ENCODE data around the gene NEGR1. TPM values are rescaled to one million over a fixed set of nuclear protein-coding genes. Genes with fewer than 3 reads are reported as not detected.

The NEGR1 gene
- total RNA-seq, 1 experiment from 2014 or later, result 0.05 TPM

DNA sequence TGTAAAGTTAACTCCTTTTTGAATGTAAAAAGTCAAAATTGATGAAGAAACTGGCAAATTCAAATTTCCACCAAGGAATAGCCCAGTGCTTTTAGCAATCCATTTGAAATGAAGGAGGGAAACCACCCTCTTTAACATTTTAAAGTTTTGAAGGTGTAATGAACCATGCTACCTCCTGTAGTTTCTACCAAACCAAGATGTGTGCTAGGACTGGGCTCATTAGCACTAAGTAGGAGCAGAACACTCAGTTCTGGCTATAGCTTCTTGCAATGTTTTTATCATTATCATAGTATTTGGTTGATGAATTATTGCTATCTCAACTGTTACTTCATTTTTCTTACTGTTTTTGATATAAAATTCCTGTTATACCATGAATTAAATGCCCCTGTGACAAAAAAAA is 882.3 kb downstream of the NEGR1 start:
- H3K4me3 ChIP-seq (replicated peaks in 1 of 2; ENCODE audit: low read depth in 1 of 2, low read length in 2 of 2), result no peak overlapping the region
- CTCF ChIA-PET, result no interaction called here

DNA sequence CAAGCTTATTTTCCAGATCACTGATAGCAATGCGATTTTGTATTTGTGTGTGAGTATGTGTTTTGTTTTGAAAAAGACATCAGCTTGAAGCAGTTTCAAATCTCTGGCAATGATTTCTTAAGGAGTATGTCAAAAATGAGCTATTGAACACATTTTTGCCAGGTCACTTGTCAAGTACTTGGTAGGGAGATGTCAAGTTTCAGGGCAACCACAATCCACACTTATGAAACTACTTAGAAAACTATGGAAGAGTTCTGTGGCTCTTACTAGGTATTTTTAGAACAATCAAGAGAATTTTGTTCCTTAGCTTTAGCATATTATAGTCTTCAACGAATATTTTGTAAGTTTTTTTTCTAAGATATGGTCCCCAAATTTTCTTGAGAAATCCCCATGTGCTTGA is 882.7 kb downstream of the NEGR1 start:
- Histone ChIP-seq H3K79me2 (ENCODE audit: insufficient read depth, low read length) (no peaks in the 10 kb centered on the region), H4K20me1 (ENCODE audit: insufficient read depth) (no peaks in the 10 kb centered on the region; the same call in 1 of the 2 replicates), H3K4me3 (replicated peaks in 1 of 2; ENCODE audit: low read depth in 1 of 2, low read length in 2 of 2) (no peak overlapping the region), H3K4me2 (ENCODE audit: low read length) (no peak overlapping the region), H2AFZ (ENCODE audit: low read depth, low read length, poor library complexity, severe bottlenecking) (no peak overlapping the region), H3K9me2 (ENCODE audit: insufficient read depth) (no peaks in the 10 kb centered on the region), H3K4me1 (ENCODE audit: control insufficient read depth in 1 of 2, insufficient read depth in 2 of 2, low read length in 2 of 2) (no peaks in the 10 kb centered on the region), H3K27ac (ENCODE audit: low read depth, low read length) (no peak overlapping the region), H3K27me3 (ENCODE audit: insufficient read depth, low read length) (no peaks in the 10 kb centered on the region), H3K36me3 (ENCODE audit: control insufficient read depth in 1 of 2, insufficient read depth in 2 of 2, low read length in 2 of 2) (no peaks in the 10 kb centered on the region), H3K9me3 (ENCODE audit: control insufficient read depth in 1 of 2, insufficient read depth in 1 of 2, low read depth in 1 of 2, low read length in 2 of 2) (peaks cover 0 to 11% of the 10 kb centered on the region in 2 experiments; a peak in 2 of 4 replicates), H3K9ac (ENCODE audit: low read length) (no peak overlapping the region)
- ChIA-PET CTCF (no interaction called here), RAD21 (ENCODE audit: low non-redundant PET in 1 of 2, low total read pairs in 2 of 2, uncharacterized antibody in 2 of 2, unreplicated experiment in 2 of 2) (no interaction called here), POLR2A (no interaction called here)
- intact Hi-C loops (cut with micrococcal nuclease), result loop anchor here (5.0 kb wide), 1 partner anchor 48 kb away; no protein-coding TSS in a partner anchor
- no peak for DNase-seq (ENCODE audit: low read depth, low spot score)
- BruUV-seq (replicated peaks), result no TSS peak
- ATAC-seq, result no peak
- TF ChIP-seq JUND (IDR thresholded peaks at IDR 0.05), result no peak
- TF ChIP-seq, protein P1, sequence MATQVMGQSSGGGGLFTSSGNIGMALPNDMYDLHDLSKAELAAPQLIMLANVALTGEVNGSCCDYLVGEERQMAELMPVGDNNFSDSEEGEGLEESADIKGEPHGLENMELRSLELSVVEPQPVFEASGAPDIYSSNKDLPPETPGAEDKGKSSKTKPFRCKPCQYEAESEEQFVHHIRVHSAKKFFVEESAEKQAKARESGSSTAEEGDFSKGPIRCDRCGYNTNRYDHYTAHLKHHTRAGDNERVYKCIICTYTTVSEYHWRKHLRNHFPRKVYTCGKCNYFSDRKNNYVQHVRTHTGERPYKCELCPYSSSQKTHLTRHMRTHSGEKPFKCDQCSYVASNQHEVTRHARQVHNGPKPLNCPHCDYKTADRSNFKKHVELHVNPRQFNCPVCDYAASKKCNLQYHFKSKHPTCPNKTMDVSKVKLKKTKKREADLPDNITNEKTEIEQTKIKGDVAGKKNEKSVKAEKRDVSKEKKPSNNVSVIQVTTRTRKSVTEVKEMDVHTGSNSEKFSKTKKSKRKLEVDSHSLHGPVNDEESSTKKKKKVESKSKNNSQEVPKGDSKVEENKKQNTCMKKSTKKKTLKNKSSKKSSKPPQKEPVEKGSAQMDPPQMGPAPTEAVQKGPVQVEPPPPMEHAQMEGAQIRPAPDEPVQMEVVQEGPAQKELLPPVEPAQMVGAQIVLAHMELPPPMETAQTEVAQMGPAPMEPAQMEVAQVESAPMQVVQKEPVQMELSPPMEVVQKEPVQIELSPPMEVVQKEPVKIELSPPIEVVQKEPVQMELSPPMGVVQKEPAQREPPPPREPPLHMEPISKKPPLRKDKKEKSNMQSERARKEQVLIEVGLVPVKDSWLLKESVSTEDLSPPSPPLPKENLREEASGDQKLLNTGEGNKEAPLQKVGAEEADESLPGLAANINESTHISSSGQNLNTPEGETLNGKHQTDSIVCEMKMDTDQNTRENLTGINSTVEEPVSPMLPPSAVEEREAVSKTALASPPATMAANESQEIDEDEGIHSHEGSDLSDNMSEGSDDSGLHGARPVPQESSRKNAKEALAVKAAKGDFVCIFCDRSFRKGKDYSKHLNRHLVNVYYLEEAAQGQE (IDR thresholded peaks at IDR 0.05; ENCODE audit: low read depth), result no peak
- TF ChIP-seq, protein P2, sequence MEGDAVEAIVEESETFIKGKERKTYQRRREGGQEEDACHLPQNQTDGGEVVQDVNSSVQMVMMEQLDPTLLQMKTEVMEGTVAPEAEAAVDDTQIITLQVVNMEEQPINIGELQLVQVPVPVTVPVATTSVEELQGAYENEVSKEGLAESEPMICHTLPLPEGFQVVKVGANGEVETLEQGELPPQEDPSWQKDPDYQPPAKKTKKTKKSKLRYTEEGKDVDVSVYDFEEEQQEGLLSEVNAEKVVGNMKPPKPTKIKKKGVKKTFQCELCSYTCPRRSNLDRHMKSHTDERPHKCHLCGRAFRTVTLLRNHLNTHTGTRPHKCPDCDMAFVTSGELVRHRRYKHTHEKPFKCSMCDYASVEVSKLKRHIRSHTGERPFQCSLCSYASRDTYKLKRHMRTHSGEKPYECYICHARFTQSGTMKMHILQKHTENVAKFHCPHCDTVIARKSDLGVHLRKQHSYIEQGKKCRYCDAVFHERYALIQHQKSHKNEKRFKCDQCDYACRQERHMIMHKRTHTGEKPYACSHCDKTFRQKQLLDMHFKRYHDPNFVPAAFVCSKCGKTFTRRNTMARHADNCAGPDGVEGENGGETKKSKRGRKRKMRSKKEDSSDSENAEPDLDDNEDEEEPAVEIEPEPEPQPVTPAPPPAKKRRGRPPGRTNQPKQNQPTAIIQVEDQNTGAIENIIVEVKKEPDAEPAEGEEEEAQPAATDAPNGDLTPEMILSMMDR (IDR thresholded peaks at IDR 0.05 in 2 of 3, conservative IDR thresholded peaks at IDR 0.05 in 1 of 3; ENCODE audit: borderline replicate concordance in 1 of 3, insufficient read depth in 1 of 3, low read depth in 2 of 3, low read length in 2 of 3), result no peak
- TF ChIP-seq, protein P3, sequence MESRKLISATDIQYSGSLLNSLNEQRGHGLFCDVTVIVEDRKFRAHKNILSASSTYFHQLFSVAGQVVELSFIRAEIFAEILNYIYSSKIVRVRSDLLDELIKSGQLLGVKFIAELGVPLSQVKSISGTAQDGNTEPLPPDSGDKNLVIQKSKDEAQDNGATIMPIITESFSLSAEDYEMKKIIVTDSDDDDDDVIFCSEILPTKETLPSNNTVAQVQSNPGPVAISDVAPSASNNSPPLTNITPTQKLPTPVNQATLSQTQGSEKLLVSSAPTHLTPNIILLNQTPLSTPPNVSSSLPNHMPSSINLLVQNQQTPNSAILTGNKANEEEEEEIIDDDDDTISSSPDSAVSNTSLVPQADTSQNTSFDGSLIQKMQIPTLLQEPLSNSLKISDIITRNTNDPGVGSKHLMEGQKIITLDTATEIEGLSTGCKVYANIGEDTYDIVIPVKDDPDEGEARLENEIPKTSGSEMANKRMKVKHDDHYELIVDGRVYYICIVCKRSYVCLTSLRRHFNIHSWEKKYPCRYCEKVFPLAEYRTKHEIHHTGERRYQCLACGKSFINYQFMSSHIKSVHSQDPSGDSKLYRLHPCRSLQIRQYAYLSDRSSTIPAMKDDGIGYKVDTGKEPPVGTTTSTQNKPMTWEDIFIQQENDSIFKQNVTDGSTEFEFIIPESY (IDR thresholded peaks at IDR 0.05; ENCODE audit: extremely low read depth, insufficient replicate concordance, low read length), result no peak
- no peak for TF ChIP-seq SRF (IDR thresholded peaks at IDR 0.05; ENCODE audit: low read depth)
- TF ChIP-seq FOSL1 (IDR thresholded peaks at IDR 0.05; ENCODE audit: low read depth), result no peak
- TF ChIP-seq CEBPB (IDR thresholded peaks at IDR 0.05; ENCODE audit: low read depth), result no peak
- no peak for TF ChIP-seq CBX3 (IDR thresholded peaks at IDR 0.05; ENCODE audit: low read depth)
- TF ChIP-seq RAD21 (IDR thresholded peaks at IDR 0.05; ENCODE audit: low read depth), result no peak
- no peak for TF ChIP-seq ELF1 (IDR thresholded peaks at IDR 0.05; ENCODE audit: borderline replicate concordance, low read depth)
- no peak for TF ChIP-seq POLR2AphosphoS5 (IDR thresholded peaks at IDR 0.05; ENCODE audit: low read depth, low read length)
- no peak for TF ChIP-seq SP1 (IDR thresholded peaks at IDR 0.05; ENCODE audit: low read depth)

More for the DNA sequence above, 882.3 kb downstream of the NEGR1 start:
- Histone ChIP-seq H3K9me3 (ENCODE audit: control insufficient read depth in 1 of 2, insufficient read depth in 1 of 2, low read depth in 1 of 2, low read length in 2 of 2) (peaks cover 0 to 11% of the 10 kb centered on the region in 2 experiments; a peak in 2 of 4 replicates), H2AFZ (ENCODE audit: low read depth, low read length, poor library complexity, severe bottlenecking) (no peak overlapping the region), H3K4me2 (ENCODE audit: low read length) (no peak overlapping the region), H3K27ac (ENCODE audit: low read depth, low read length) (no peak overlapping the region), H3K36me3 (ENCODE audit: control insufficient read depth in 1 of 2, insufficient read depth in 2 of 2, low read length in 2 of 2) (no peaks in the 10 kb centered on the region), H3K79me2 (ENCODE audit: insufficient read depth, low read length) (no peaks in the 10 kb centered on the region), H3K9me2 (ENCODE audit: insufficient read depth) (no peaks in the 10 kb centered on the region), H3K4me1 (ENCODE audit: control insufficient read depth in 1 of 2, insufficient read depth in 2 of 2, low read length in 2 of 2) (no peaks in the 10 kb centered on the region), H3K27me3 (ENCODE audit: insufficient read depth, low read length) (no peaks in the 10 kb centered on the region), H3K9ac (ENCODE audit: low read length) (no peak overlapping the region), H4K20me1 (ENCODE audit: insufficient read depth) (no peaks in the 10 kb centered on the region; the same call in 1 of the 2 replicates)
- RAD21 ChIA-PET (ENCODE audit: low non-redundant PET in 1 of 2, low total read pairs in 2 of 2, uncharacterized antibody in 2 of 2, unreplicated experiment in 2 of 2), result no interaction called here
- TF ChIP-seq EGR1 (IDR thresholded peaks at IDR 0.05; ENCODE audit: low read depth), result no peak
- TF ChIP-seq ELF1 (IDR thresholded peaks at IDR 0.05; ENCODE audit: borderline replicate concordance, low read depth), result no peak
- TF ChIP-seq, protein P4, sequence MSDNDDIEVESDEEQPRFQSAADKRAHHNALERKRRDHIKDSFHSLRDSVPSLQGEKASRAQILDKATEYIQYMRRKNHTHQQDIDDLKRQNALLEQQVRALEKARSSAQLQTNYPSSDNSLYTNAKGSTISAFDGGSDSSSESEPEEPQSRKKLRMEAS (IDR thresholded peaks at IDR 0.05), result no peak
- no peak for ATAC-seq
- no peak for DNase-seq (ENCODE audit: low read depth, low spot score)
- no TSS peak for BruUV-seq (replicated peaks)
- intact Hi-C loops (cut with micrococcal nuclease), result no loop called here
- POLR2A ChIA-PET, result no interaction called here
